ENCODE measurements around the gene SCYGR8.

- TF ChIP-seq POLR2AphosphoS5 (IDR thresholded peaks at IDR 0.05; ENCODE audit: insufficient read depth, low read depth, low read length) (no peak), POLR2A (IDR thresholded peaks at IDR 0.05; ENCODE audit: low read depth, low read length) (no peak)
- TF ChIP-seq, protein P1, sequence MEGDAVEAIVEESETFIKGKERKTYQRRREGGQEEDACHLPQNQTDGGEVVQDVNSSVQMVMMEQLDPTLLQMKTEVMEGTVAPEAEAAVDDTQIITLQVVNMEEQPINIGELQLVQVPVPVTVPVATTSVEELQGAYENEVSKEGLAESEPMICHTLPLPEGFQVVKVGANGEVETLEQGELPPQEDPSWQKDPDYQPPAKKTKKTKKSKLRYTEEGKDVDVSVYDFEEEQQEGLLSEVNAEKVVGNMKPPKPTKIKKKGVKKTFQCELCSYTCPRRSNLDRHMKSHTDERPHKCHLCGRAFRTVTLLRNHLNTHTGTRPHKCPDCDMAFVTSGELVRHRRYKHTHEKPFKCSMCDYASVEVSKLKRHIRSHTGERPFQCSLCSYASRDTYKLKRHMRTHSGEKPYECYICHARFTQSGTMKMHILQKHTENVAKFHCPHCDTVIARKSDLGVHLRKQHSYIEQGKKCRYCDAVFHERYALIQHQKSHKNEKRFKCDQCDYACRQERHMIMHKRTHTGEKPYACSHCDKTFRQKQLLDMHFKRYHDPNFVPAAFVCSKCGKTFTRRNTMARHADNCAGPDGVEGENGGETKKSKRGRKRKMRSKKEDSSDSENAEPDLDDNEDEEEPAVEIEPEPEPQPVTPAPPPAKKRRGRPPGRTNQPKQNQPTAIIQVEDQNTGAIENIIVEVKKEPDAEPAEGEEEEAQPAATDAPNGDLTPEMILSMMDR (IDR thresholded peaks at IDR 0.05; ENCODE audit: extremely low read depth in 1 of 2, insufficient read depth in 1 of 2, low read depth in 1 of 2, low read length in 2 of 2), result no peak
Measured at GRCh38 chr2:227767830-227768229, 22.1 kb downstream of the SCYGR8 start.

Measured in endothelial cell of umbilical vein (primary cell).